ENCODE data around the gene TBX15. TPM values are rescaled to one million over a fixed set of nuclear protein-coding genes. Genes with fewer than 3 reads are reported as not detected.

TBX15 gene
- total RNA-seq, 2 experiments from 2014 or later: not detected

DNA sequence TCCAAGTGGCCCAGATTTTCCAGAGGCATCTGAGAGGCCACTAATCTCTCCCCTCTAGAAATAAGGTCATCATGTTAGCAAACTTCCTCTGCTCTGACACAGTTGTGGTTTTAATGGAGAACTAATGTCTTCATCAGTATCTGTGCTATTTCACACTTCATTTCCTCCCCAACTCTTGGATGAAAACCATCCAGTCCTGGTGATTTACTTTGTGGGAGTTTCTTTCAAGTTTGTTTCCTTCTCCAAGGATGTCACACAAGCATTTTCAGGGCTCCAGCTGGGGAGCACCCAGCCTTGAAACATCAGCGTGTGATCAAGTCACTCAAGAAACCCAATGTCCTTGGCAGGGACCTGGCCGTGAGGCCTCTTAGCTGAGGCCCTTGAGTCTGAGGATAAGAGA is 38.8 kb downstream of the TBX15 start:
- Mint-ChIP-seq H3K4me1 (no peaks in the 10 kb centered on the region), H3K9me3 (no peaks in the 10 kb centered on the region), H3K27ac (no peak overlapping the region), H3K36me3 (no peaks in the 10 kb centered on the region), H3K4me3 (no peak overlapping the region), H3K27me3 (no peaks in the 10 kb centered on the region)
- ATAC-seq (ENCODE audit: low read depth) (no peak), DNase-seq (no peak)
- POLR2A ChIA-PET: no interaction called here

DNA sequence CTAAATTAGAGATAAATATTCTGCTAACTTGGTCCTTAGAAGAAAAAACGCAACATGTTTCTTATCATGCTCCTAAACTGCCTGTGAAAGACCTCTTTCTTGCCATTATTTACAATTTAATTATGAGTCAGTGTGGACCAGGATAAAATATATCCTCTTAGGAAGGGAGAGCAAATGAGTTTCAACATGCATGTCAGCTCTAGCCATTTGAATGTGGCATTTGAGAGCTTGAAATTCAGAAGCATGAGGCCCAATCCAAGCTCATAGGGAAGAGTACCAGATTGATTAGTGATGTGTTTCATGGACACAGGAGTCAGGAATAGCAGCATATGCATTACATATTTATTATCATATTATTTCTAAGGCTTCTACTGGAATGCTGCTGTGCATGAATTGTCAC is 39.3 kb downstream of the TBX15 start:
- DNase-seq (no peak), ATAC-seq (ENCODE audit: low read depth) (no peak)
- POLR2A ChIA-PET: no interaction called here
- Mint-ChIP-seq H3K9me3 (no peaks in the 10 kb centered on the region), H3K4me1 (no peaks in the 10 kb centered on the region), H3K27me3 (no peaks in the 10 kb centered on the region), H3K27ac (no peak overlapping the region), H3K36me3 (no peaks in the 10 kb centered on the region), H3K4me3 (no peak overlapping the region)

DNA sequence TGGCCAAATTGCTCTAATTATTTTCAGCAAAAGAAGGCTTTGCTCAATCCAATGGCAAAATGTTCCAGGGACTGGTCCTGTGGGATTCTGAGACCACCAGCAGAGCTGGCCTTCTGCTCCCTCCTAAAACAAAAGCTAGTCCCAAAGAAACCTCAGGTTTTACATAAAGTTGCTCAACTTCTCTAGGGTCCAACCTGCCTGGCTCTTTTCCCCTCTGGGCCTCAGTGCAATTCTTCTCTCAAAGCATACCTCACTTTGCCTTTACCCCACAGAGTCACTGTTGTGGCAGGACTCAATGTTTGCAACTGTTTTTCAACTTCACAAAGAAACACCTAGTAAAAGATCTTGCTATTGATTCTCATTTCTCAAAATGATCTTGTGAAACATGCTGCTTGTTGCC is 39.8 kb downstream of the TBX15 start:
- Mint-ChIP-seq H3K27me3 (no peaks in the 10 kb centered on the region), H3K4me3 (no peak overlapping the region), H3K4me1 (no peaks in the 10 kb centered on the region), H3K9me3 (no peaks in the 10 kb centered on the region), H3K27ac (no peak overlapping the region), H3K36me3 (no peaks in the 10 kb centered on the region)
- ATAC-seq (ENCODE audit: low read depth) (no peak), DNase-seq (no peak)
- POLR2A ChIA-PET: no interaction called here

DNA sequence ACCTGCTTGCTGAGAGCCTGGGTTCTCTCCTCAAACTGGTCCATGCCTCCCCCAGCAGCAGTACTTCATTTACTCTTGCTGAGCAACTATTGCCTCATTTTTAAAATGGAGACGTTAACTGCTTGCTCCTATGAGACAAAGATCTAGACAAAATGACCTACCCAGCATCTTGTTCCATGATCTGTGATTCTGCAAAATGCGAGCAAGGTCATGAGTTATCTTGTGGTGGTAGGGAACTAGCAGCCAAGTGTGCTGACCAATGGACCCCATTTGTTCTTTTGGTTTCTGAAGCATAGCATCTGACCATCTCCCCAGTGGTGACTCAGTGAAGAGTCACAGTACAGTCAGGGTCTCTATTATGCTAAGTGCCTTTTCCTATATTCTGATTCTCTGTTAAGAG is 40.4 kb downstream of the TBX15 start:
- Mint-ChIP-seq H3K27me3 (no peaks in the 10 kb centered on the region), H3K27ac (no peak overlapping the region), H3K9me3 (no peaks in the 10 kb centered on the region), H3K36me3 (no peaks in the 10 kb centered on the region), H3K4me3 (no peak overlapping the region), H3K4me1 (no peaks in the 10 kb centered on the region)
- ATAC-seq (ENCODE audit: low read depth): no peak
- DNase-seq: no peak
- POLR2A ChIA-PET: no interaction called here

DNA sequence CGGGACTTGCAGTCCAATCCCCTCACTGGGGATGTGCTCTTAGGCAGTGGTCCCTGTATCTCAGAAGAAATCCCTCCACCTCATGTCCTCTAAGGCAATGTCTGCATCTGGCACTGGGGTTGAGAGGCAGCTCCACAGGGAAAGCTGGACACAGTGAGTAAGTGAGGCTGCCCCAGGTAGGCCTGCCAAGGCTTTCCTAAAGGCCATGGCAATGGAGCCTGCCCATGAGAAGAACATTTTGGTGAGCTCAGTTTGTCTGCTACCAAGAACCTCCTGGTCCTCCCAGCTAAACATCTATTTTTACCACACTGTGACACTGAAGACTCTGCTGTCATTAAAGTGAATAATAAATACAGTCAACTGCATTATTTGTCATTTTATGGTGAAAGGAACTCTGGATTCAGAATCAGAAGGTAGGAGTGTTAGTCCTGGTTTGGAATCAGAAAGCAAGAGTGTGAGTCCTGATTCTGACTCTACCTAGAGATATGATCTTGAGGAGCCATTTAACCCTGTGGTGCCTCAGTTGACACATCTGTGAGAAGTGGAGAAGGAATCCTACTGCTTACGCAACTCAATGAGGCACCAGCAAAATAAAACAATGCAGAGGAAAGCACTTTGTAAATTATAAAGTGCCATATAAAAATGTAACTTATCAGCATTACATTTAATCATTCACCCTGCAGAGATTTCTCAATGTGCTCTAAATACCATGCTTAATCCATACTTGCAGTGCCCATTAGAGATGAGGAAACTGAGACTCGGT is 41.0 kb downstream of the TBX15 start:
- POLR2A ChIA-PET: no interaction called here
- H3K27me3 Mint-ChIP-seq: no peaks in the 10 kb centered on the region
- no peak for DNase-seq
- no peaks in the 10 kb centered on the region for H3K9me3 Mint-ChIP-seq
- H3K36me3 Mint-ChIP-seq: no peaks in the 10 kb centered on the region
- H3K27ac Mint-ChIP-seq: no peak overlapping the region
- H3K4me3 Mint-ChIP-seq: no peak overlapping the region
- ATAC-seq (ENCODE audit: low read depth): no peak
- no peaks in the 10 kb centered on the region for H3K4me1 Mint-ChIP-seq

DNA sequence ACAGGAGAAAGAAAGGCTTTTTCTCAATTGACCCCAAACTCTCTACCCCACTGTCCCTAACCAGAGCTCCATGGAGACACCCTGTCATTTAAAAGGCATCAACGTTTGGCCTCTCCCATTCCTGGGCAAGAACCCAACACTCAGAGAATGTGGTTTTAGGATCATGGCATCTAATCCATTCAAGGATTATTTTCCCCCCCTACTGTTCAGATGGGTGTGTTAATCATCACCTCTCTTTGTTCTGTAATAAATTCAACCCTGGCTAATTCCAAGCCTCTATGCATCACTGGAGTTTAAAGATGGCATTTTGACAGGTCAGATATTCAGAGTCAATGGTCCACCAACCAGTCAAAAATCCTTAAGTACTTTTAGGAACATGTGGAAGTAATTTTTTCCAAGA is 42.7 kb downstream of the TBX15 start:
- Mint-ChIP-seq H3K4me1 (no peaks in the 10 kb centered on the region), H3K27me3 (no peaks in the 10 kb centered on the region), H3K9me3 (no peaks in the 10 kb centered on the region), H3K27ac (no peak overlapping the region), H3K36me3 (no peaks in the 10 kb centered on the region), H3K4me3 (no peak overlapping the region)
- ATAC-seq (ENCODE audit: low read depth) (no peak), DNase-seq (no peak)
- POLR2A ChIA-PET: no interaction called here

DNA sequence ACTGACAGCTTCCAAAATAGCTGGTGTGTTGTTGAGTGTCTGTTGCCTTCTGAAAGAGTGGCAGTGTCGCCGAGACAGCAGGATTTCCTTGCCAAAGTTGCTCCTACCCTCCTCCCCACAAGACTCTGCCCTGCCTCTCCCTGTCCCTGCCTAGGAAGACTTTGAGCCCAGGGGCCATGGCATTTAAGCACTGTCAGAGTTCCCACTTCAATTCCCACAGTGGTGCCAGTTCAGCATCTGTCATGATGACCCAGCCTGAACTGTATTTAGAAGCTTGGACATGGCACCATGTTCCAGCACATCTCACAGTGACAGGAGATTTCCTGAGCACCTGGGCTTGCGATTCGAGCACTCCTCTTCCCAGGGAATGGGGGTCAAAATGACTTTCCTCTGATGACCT is 43.6 kb downstream of the TBX15 start:
- Mint-ChIP-seq H3K9me3 (no peaks in the 10 kb centered on the region), H3K36me3 (no peaks in the 10 kb centered on the region), H3K4me3 (no peak overlapping the region), H3K27ac (no peak overlapping the region), H3K27me3 (no peaks in the 10 kb centered on the region), H3K4me1 (no peaks in the 10 kb centered on the region)
- no peak for DNase-seq
- POLR2A ChIA-PET: no interaction called here
- no peak for ATAC-seq (ENCODE audit: low read depth)

DNA sequence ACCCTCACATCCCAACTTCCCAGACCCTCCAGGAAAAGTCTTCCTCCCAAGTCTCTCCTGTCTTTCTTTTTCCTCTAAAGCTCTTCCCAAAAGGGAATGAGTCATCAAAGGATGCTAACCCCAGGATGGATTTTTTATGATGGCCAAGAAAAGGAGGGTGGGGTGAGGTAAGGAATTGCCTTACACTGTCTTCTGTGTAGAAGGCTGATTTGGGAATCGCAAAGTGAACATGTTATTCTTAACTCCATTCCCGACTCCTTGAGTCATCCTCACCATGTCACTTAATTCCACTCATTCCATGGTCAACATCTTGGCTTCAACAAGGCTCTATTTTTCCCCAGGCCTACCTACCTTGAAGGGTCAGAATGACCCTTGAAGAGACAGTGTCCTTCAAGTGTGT is 44.0 kb downstream of the TBX15 start:
- POLR2A ChIA-PET: no interaction called here
- Mint-ChIP-seq H3K4me3 (no peak overlapping the region), H3K36me3 (no peaks in the 10 kb centered on the region), H3K4me1 (no peaks in the 10 kb centered on the region), H3K27ac (no peak overlapping the region), H3K27me3 (no peaks in the 10 kb centered on the region), H3K9me3 (no peaks in the 10 kb centered on the region)
- ATAC-seq (ENCODE audit: low read depth): no peak
- DNase-seq: no peak

DNA sequence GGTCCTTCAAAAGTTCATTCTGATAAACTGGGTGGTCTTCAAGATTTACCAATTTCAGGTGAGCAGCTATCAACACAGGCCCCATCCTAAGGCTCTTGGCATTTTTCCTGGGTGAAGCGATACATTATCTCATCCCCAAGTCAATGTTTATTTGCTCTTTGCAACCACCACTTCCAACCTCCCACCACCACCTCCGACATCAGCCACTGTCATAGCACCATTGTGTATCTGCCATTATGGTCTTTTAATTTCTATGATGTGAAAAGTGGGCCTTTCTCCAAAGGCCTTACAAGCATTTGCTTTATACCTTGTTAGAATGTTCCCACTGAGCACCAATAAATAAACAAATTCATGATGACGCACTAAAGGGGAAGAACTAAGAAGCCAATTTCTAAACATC is 47.2 kb downstream of the TBX15 start:
- no peak for DNase-seq
- Mint-ChIP-seq H3K36me3 (no peaks in the 10 kb centered on the region), H3K4me3 (no peak overlapping the region), H3K9me3 (no peaks in the 10 kb centered on the region), H3K27ac (no peak overlapping the region), H3K27me3 (no peaks in the 10 kb centered on the region), H3K4me1 (no peaks in the 10 kb centered on the region)
- POLR2A ChIA-PET: no interaction called here
- ATAC-seq (ENCODE audit: low read depth): no peak

DNA sequence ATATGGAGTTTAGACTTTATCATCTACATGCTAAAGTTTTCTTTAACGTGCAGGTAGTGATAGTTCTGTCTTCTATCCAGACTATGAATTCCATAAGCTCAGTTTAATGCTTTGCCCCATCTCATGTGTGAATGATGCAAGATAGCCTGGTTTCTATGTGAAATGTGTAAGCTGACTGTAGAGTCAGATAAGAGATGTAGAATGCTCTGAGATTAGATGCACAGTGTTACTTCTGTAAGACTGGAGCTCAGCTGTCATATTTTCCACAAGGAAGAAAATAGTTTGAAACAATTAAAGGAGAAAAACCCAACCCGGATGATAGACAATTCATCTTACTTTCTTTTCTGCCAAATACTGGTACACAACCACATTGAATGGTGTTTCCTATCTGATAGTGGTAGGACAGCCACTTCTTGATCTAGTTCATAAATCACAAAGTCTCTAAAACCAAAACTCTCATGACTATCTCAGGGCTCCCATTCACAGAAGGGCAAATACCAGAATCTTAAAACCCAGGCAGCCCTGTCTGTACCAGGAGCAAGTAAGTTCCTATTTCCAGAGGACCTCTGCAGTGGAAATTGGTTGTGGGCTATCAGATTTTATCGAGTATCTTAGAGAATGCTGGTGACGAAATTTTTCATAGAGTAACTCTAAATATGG is 50.6 kb downstream of the TBX15 start:
- no peak for DNase-seq
- no peaks in the 10 kb centered on the region for H3K27me3 Mint-ChIP-seq
- ATAC-seq (ENCODE audit: low read depth): no peak
- H3K4me1 Mint-ChIP-seq: no peaks in the 10 kb centered on the region
- no peak overlapping the region for H3K4me3 Mint-ChIP-seq
- no peaks in the 10 kb centered on the region for H3K36me3 Mint-ChIP-seq
- POLR2A ChIA-PET: no interaction called here
- no peaks in the 10 kb centered on the region for H3K9me3 Mint-ChIP-seq
- H3K27ac Mint-ChIP-seq: no peak overlapping the region

DNA sequence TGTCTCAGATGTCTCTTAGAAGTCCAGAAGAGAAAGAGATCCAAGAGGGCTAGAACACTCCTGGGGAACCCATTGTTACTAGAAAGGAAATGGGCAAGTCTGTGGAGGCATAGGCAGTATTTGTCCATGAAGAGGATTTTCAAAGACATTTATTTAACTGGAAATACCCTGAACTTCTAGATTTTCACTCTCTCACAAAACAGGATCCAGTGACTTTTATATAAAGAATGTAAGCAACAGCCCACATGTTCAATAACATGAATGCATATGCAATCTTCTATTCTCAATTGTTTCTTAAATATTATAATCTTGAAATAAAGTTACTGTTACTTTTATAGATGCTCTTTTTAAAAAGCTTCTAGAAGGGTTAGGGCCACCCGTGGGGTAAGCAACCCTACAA is 53.4 kb downstream of the TBX15 start:
- no peaks in the 10 kb centered on the region for H3K36me3 Mint-ChIP-seq
- H3K9me3 Mint-ChIP-seq: no peaks in the 10 kb centered on the region
- H3K27ac Mint-ChIP-seq: no peak overlapping the region
- no peak overlapping the region for H3K4me3 Mint-ChIP-seq
- no peaks in the 10 kb centered on the region for H3K27me3 Mint-ChIP-seq
- ATAC-seq (ENCODE audit: low read depth) (no peak), DNase-seq (no peak)
- no peaks in the 10 kb centered on the region for H3K4me1 Mint-ChIP-seq
- POLR2A ChIA-PET: no interaction called here

DNA sequence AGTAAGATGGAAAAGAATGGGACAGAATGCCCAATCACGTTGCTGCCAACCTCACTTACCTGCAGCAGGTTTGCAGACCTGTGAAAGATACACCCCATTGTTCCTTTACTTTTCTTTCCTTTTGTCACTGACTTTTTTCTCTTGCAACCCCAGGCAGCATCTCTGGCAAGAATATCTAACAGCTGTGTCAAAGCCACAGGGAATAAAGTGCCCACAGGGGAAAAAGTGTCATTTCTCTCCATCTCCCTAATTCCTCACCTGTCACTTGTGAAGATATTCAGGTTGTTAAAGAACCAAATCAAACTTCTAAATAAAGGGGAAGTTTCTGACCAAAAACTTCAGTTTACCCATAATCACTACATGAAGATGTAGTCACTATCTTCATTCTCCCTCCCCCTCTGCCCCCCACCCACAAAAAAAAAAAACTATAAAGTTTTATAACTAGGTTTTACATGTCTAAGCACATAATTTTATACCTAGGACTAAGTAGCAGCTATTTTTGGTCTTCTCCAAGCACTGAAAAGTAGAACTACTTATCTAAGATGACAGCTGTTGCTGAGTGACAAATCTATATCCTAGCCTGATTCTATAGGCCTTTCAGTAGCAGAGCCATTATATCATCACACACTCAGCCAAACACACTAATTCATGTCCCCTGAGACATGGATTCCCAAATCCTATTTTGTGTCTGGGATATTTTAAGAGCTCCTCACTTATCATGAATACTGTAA is 54.9 kb downstream of the TBX15 start:
- Mint-ChIP-seq H3K4me1 (no peaks in the 10 kb centered on the region), H3K4me3 (no peak overlapping the region), H3K9me3 (no peaks in the 10 kb centered on the region), H3K27ac (no peak overlapping the region), H3K27me3 (no peaks in the 10 kb centered on the region), H3K36me3 (no peaks in the 10 kb centered on the region)
- POLR2A ChIA-PET: no interaction called here
- ATAC-seq (ENCODE audit: low read depth) (no peak), DNase-seq (no peak)

DNA sequence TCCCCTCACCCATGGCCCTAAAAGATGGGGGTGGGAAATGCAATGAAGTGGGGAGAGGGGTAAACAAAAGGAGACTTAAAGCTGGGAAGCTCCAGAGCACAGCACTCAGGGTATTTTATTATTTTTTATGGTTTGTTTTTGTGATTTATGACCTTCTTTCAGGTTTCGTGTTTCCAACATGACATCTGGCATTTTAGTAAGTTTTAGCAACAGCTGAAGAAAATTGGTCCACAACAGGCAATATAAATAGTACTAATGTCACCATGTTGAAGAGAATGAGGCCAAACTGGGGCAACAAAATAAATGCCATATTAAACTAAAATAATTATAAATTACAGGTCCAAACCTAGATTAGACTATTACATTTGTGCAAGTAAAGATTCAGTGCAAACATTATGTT is 56.3 kb downstream of the TBX15 start:
- no peak overlapping the region for H3K4me3 Mint-ChIP-seq
- no peaks in the 10 kb centered on the region for H3K27me3 Mint-ChIP-seq
- ATAC-seq (ENCODE audit: low read depth) (no peak), DNase-seq (no peak)
- no peaks in the 10 kb centered on the region for H3K36me3 Mint-ChIP-seq
- no peaks in the 10 kb centered on the region for H3K9me3 Mint-ChIP-seq
- POLR2A ChIA-PET: no interaction called here
- no peak overlapping the region for H3K27ac Mint-ChIP-seq
- H3K4me1 Mint-ChIP-seq: no peaks in the 10 kb centered on the region

Data from activated naive CD8-positive, alpha-beta T cell treated with anti-CD3 and anti-CD28 coated beads, Interleukin-2, amount 10 ng/mL, durations not matched to agents 7 days and 5 days (primary cell).